ENCODE measurements around the gene ACRV1.

ACRV1 gene

DNA sequence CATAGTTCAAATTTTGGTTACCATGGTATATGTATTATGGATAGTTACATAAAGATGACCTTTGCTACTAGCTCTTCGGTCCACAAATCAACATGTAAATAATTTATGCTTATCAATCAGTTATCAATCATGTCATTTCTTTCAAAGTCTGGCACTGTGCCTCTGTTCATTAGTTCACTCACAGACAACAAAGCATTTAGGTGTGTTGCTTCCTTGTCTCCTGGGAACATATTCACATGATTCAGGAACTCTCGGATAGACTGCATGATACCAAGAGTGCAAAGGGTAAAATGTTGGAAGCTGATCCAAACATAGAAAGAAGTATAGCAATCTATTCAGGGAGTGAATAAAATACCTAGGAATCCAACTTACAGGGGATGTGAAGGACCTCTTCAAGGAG lies 14.3 kb upstream of the ACRV1 start:
- no peaks in the 10 kb centered on the region for H3K4me1 ChIP-seq (ENCODE audit: control insufficient read depth, insufficient read depth, low read length)
- no peak overlapping the region for H3K4me3 ChIP-seq (ENCODE audit: low read depth, low read length)
- TF ChIP-seq ZNF660 (tag by site-specific recombination; IDR thresholded peaks at IDR 0.05) = no peak
- no peak for TF ChIP-seq TCF7L2 (IDR thresholded peaks at IDR 0.05; ENCODE audit: borderline replicate concordance, low read depth, low read length)
- TF ChIP-seq, protein P1, sequence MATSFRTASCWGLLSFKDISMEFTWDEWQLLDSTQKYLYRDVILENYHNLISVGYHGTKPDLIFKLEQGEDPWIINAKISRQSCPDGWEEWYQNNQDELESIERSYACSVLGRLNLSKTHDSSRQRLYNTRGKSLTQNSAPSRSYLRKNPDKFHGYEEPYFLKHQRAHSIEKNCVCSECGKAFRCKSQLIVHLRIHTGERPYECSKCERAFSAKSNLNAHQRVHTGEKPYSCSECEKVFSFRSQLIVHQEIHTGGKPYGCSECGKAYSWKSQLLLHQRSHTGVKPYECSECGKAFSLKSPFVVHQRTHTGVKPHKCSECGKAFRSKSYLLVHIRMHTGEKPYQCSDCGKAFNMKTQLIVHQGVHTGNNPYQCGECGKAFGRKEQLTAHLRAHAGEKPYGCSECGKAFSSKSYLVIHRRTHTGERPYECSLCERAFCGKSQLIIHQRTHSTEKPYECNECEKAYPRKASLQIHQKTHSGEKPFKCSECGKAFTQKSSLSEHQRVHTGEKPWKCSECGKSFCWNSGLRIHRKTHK (tag by site-specific recombination; IDR thresholded peaks at IDR 0.05) = no peak
- no peak for TF ChIP-seq SETDB1 (IDR thresholded peaks at IDR 0.05; ENCODE audit: insufficient read length, low read length)
- TF ChIP-seq ZNF221 (tag by site-specific recombination; IDR thresholded peaks at IDR 0.05; ENCODE audit: borderline replicate concordance) = no peak
- TF ChIP-seq SCRT1 (tag by site-specific recombination; IDR thresholded peaks at IDR 0.05; ENCODE audit: borderline replicate concordance) = no peak
- TF ChIP-seq ZSCAN23 (tag by site-specific recombination; IDR thresholded peaks at IDR 0.05) = no peak
- TF ChIP-seq, protein P2, sequence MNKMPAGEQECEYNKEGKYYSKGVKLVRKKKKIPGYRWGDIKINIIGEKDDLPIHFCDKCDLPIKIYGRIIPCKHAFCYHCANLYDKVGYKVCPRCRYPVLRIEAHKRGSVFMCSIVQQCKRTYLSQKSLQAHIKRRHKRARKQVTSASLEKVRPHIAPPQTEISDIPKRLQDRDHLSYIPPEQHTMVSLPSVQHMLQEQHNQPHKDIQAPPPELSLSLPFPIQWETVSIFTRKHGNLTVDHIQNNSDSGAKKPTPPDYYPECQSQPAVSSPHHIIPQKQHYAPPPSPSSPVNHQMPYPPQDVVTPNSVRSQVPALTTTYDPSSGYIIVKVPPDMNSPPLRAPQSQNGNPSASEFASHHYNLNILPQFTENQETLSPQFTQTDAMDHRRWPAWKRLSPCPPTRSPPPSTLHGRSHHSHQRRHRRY (tag by site-specific recombination; IDR thresholded peaks at IDR 0.05) = no peak
- no peak for TF ChIP-seq MZF1 (tag by site-specific recombination; IDR thresholded peaks at IDR 0.05; ENCODE audit: borderline replicate concordance)
- no peaks in the 10 kb centered on the region for H3K9me3 ChIP-seq (ENCODE audit: control insufficient read depth, insufficient read depth, low read depth, low read length)
- no peaks in the 10 kb centered on the region for H3K36me3 ChIP-seq (ENCODE audit: control insufficient read depth in 2 of 2, insufficient read depth in 1 of 2, low read length in 2 of 2)
- POLR2A ChIA-PET = no interaction called here
- CTCF ChIA-PET = interaction anchor here (1.1 kb wide), 1 partner anchor 266 kb away, joined by 3 read pairs; no protein-coding TSS in a partner anchor
- H3K27ac ChIP-seq (ENCODE audit: extremely low read depth, low read depth, low read length) = no peak overlapping the region

DNA sequence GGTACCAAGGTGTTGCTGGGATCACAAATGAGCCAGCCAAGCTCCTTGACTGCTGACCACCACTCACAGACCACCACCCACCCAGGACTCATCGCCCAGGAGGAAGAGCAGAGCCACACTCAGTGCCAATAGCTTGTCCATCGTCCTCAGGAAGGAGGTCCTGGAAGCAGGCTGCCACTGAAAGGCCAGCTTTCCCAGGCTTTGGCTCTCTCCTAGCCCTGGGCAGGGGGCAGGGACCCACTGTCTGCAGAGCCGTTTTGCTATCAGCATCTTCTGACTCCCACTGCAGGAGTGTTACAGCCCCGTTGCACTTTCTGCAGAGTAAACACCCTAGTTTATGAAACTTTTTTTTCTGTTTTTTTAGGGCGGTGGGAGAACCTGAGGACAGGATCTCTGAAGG lies 12.2 kb upstream of the ACRV1 start:
- Histone ChIP-seq H3K4me1 (ENCODE audit: control insufficient read depth, insufficient read depth, low read length) (no peaks in the 10 kb centered on the region), H3K27ac (ENCODE audit: extremely low read depth, low read depth, low read length) (no peak overlapping the region), H3K36me3 (ENCODE audit: control insufficient read depth in 2 of 2, insufficient read depth in 1 of 2, low read length in 2 of 2) (no peaks in the 10 kb centered on the region), H3K9me3 (ENCODE audit: control insufficient read depth, insufficient read depth, low read depth, low read length) (no peaks in the 10 kb centered on the region), H3K4me3 (ENCODE audit: low read depth, low read length) (no peak overlapping the region)
- ChIA-PET POLR2A (no interaction called here), CTCF (interaction anchor here (0.7 kb wide), 1 partner anchor 185 kb away, joined by 3 read pairs; no protein-coding TSS in a partner anchor)
- TF ChIP-seq ZNF600 (tag by site-specific recombination; IDR thresholded peaks at IDR 0.05) (no peak), ZNF138 (tag by site-specific recombination; IDR thresholded peaks at IDR 0.05; ENCODE audit: borderline replicate concordance) (no peak), SP7 (tag by site-specific recombination; IDR thresholded peaks at IDR 0.05) (no peak), ZNF394 (tag by site-specific recombination; IDR thresholded peaks at IDR 0.05; ENCODE audit: borderline replicate concordance) (no peak), BCL11B (tag by site-specific recombination; IDR thresholded peaks at IDR 0.05; ENCODE audit: low read depth) (no peak), ZNF768 (tag by site-specific recombination; IDR thresholded peaks at IDR 0.05) (no peak), ZFP37 (tag by site-specific recombination; IDR thresholded peaks at IDR 0.05) (no peak), HOXC10 (CRISPR knock-in tag; IDR thresholded peaks at IDR 0.05) (no peak), ZBTB7A (tag by site-specific recombination; IDR thresholded peaks at IDR 0.05; ENCODE audit: low read depth) (no peak), SP2 (tag by site-specific recombination; IDR thresholded peaks at IDR 0.05) (no peak)
- TF ChIP-seq, protein P3, sequence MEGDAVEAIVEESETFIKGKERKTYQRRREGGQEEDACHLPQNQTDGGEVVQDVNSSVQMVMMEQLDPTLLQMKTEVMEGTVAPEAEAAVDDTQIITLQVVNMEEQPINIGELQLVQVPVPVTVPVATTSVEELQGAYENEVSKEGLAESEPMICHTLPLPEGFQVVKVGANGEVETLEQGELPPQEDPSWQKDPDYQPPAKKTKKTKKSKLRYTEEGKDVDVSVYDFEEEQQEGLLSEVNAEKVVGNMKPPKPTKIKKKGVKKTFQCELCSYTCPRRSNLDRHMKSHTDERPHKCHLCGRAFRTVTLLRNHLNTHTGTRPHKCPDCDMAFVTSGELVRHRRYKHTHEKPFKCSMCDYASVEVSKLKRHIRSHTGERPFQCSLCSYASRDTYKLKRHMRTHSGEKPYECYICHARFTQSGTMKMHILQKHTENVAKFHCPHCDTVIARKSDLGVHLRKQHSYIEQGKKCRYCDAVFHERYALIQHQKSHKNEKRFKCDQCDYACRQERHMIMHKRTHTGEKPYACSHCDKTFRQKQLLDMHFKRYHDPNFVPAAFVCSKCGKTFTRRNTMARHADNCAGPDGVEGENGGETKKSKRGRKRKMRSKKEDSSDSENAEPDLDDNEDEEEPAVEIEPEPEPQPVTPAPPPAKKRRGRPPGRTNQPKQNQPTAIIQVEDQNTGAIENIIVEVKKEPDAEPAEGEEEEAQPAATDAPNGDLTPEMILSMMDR (tag by site-specific recombination; IDR thresholded peaks at IDR 0.05) = no peak
- TF ChIP-seq, protein P4, sequence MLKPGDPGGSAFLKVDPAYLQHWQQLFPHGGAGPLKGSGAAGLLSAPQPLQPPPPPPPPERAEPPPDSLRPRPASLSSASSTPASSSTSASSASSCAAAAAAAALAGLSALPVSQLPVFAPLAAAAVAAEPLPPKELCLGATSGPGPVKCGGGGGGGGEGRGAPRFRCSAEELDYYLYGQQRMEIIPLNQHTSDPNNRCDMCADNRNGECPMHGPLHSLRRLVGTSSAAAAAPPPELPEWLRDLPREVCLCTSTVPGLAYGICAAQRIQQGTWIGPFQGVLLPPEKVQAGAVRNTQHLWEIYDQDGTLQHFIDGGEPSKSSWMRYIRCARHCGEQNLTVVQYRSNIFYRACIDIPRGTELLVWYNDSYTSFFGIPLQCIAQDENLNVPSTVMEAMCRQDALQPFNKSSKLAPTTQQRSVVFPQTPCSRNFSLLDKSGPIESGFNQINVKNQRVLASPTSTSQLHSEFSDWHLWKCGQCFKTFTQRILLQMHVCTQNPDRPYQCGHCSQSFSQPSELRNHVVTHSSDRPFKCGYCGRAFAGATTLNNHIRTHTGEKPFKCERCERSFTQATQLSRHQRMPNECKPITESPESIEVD (tag by site-specific recombination; IDR thresholded peaks at IDR 0.05) = no peak
- TF ChIP-seq, protein P5, sequence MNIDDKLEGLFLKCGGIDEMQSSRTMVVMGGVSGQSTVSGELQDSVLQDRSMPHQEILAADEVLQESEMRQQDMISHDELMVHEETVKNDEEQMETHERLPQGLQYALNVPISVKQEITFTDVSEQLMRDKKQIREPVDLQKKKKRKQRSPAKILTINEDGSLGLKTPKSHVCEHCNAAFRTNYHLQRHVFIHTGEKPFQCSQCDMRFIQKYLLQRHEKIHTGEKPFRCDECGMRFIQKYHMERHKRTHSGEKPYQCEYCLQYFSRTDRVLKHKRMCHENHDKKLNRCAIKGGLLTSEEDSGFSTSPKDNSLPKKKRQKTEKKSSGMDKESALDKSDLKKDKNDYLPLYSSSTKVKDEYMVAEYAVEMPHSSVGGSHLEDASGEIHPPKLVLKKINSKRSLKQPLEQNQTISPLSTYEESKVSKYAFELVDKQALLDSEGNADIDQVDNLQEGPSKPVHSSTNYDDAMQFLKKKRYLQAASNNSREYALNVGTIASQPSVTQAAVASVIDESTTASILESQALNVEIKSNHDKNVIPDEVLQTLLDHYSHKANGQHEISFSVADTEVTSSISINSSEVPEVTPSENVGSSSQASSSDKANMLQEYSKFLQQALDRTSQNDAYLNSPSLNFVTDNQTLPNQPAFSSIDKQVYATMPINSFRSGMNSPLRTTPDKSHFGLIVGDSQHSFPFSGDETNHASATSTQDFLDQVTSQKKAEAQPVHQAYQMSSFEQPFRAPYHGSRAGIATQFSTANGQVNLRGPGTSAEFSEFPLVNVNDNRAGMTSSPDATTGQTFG (tag by site-specific recombination; IDR thresholded peaks at IDR 0.05; ENCODE audit: borderline replicate concordance) = no peak

Measured in HEK293 (cell line).